KOPT-K1 (cell line): ENCODE results near the gene CBX1.

Source experiments
- H3K27ac ChIP-seq: fragments of 200-600 bp; sonication (generic); 2 replicates; pipeline ENCODE4 v1.5.1; 2016; ENCODE audit warnings: antibody characterized with exemption, mild to moderate bottlenecking, low read depth, low read length; ENCODE audit not compliant: poor library complexity, severe bottlenecking
- H3K36me3 ChIP-seq: fragments of 200-600 bp; sonication (generic); 2 replicates; pipeline ENCODE4 v1.5.1; 2017; ENCODE audit warnings: antibody characterized with exemption, mild to moderate bottlenecking, low read length, moderate library complexity; ENCODE audit not compliant: insufficient read depth
- H3K9me3 ChIP-seq: fragments of 200-600 bp; sonication (generic); 2 replicates; pipeline ENCODE4 v1.5.1; 2017; ENCODE audit warnings: antibody characterized with exemption, low read length, mild to moderate bottlenecking; ENCODE audit not compliant: insufficient read depth, poor library complexity, severe bottlenecking

CBX1 gene

GRCh38 chr17:48101012-48101720, at the start of gene CBX1:
Gene CBX1 (minus strand): TSS chr17:48101478. CDS start chr17:48077004, 24,474 bp downstream.
- H3K36me3 ChIP-seq: peaks cover 7% of the 10 kb centered on the region
- peak within 1 kb of the TSS; percentile 82 for H3K27ac ChIP-seq
- H3K9me3 ChIP-seq: peaks cover 7% of the 10 kb centered on the region

- H3K27ac ChIP-seq: no peak overlapping the region
- H3K9me3 ChIP-seq: no peaks in the 10 kb centered on the region
- H3K36me3 ChIP-seq: peaks cover 43% of the 10 kb centered on the region
Measured at GRCh38 chr17:48150597-48151001, 49.3 kb upstream of the CBX1 start.

GRCh38 chr17:48149787-48150463, 48.6 kb upstream of the CBX1 start:
- Histone ChIP-seq H3K9me3 (no peaks in the 10 kb centered on the region), H3K27ac (no peak overlapping the region), H3K36me3 (peaks cover 42% of the 10 kb centered on the region)

- Histone ChIP-seq H3K9me3 (no peaks in the 10 kb centered on the region), H3K27ac (no peak overlapping the region), H3K36me3 (peaks cover 36% of the 10 kb centered on the region)
Measured at GRCh38 chr17:48148854-48149786, 47.8 kb upstream of the CBX1 start.

GRCh38 chr17:48148029-48148770, 46.9 kb upstream of the CBX1 start:
- H3K9me3 ChIP-seq: no peaks in the 10 kb centered on the region
- no peak overlapping the region for H3K27ac ChIP-seq
- peaks cover 39% of the 10 kb centered on the region; the same call in 1 of the 2 replicates for H3K36me3 ChIP-seq

GRCh38 chr17:48144976-48145798, 43.9 kb upstream of the CBX1 start:
- Histone ChIP-seq H3K27ac (no peak overlapping the region), H3K9me3 (no peaks in the 10 kb centered on the region), H3K36me3 (peaks cover 40% of the 10 kb centered on the region; the same call in 1 of the 2 replicates)

GRCh38 chr17:48144231-48144630, 43.0 kb upstream of the CBX1 start:
- H3K36me3 ChIP-seq: peaks cover 46% of the 10 kb centered on the region; the same call in 1 of the 2 replicates
- H3K27ac ChIP-seq: no peak overlapping the region
- no peaks in the 10 kb centered on the region for H3K9me3 ChIP-seq

GRCh38 chr17:48143629-48144028, 42.4 kb upstream of the CBX1 start:
- no peaks in the 10 kb centered on the region for H3K9me3 ChIP-seq
- H3K36me3 ChIP-seq: peaks cover 42% of the 10 kb centered on the region; the same call in 1 of the 2 replicates
- H3K27ac ChIP-seq: no peak overlapping the region

GRCh38 chr17:48139944-48140343, 38.7 kb upstream of the CBX1 start:
- Histone ChIP-seq H3K27ac (no peak overlapping the region), H3K36me3 (peaks cover 26% of the 10 kb centered on the region; the same call in 1 of the 2 replicates), H3K9me3 (no peaks in the 10 kb centered on the region)

GRCh38 chr17:48137656-48138055, 36.4 kb upstream of the CBX1 start:
- H3K9me3 ChIP-seq: no peaks in the 10 kb centered on the region
- H3K27ac ChIP-seq: no peak overlapping the region
- H3K36me3 ChIP-seq: peaks cover 21% of the 10 kb centered on the region; the same call in 1 of the 2 replicates

GRCh38 chr17:48134912-48135480, 33.7 kb upstream of the CBX1 start:
- Histone ChIP-seq H3K27ac (no peak overlapping the region), H3K36me3 (peaks cover 16% of the 10 kb centered on the region; the same call in 1 of the 2 replicates), H3K9me3 (no peaks in the 10 kb centered on the region)

- H3K27ac ChIP-seq: no peak overlapping the region
- peaks cover 10% of the 10 kb centered on the region; the same call in 1 of the 2 replicates for H3K36me3 ChIP-seq
- H3K9me3 ChIP-seq: no peaks in the 10 kb centered on the region
Measured at GRCh38 chr17:48132385-48132784, 31.1 kb upstream of the CBX1 start.

- Histone ChIP-seq H3K27ac (no peak overlapping the region), H3K36me3 (peaks cover 5% of the 10 kb centered on the region; the same call in 1 of the 2 replicates), H3K9me3 (no peaks in the 10 kb centered on the region)
Measured at GRCh38 chr17:48131216-48131824, 30.0 kb upstream of the CBX1 start.
